Ectodermal cell (in vitro differentiated cells): ENCODE measurements around the gene DPY30.
"Not testable (repeated sequence)": the region's sequence is repeated elsewhere in the genome, so short reads cannot be mapped to it uniquely, and the experiment has no call there.

ENCODE experiments used
- H3K27ac ChIP-seq: 2 replicates; pipeline ENCODE4 v1.7.0; 2013; ENCODE audit warnings: mild to moderate bottlenecking, low read depth, low read length; ENCODE audit not compliant: insufficient read depth, poor library complexity, severe bottlenecking
- H3K27me3 ChIP-seq: 2 replicates; pipeline ENCODE4 v1.7.0; 2013; ENCODE audit warnings: mild to moderate bottlenecking, low read length; ENCODE audit not compliant: insufficient read depth, control insufficient read depth, poor library complexity, severe bottlenecking
- H3K36me3 ChIP-seq: one replicate; pipeline ENCODE4 v1.7.0; 2013; ENCODE audit warnings: low read length; ENCODE audit not compliant: control insufficient read depth, insufficient read depth
- H3K4me1 ChIP-seq: one replicate; pipeline ENCODE4 v1.7.0; 2013; ENCODE audit warnings: low read length; ENCODE audit not compliant: control insufficient read depth, insufficient read depth
- H3K4me3 ChIP-seq: 2 replicates; pipeline ENCODE4 v1.7.0; 2013; ENCODE audit warnings: low read depth, low read length, control low read depth; ENCODE audit not compliant: insufficient read depth
- H3K9me3 ChIP-seq: 2 replicates; pipeline ENCODE4 v1.7.0; 2013; ENCODE audit warnings: mild to moderate bottlenecking, low read length, moderate library complexity; ENCODE audit not compliant: control insufficient read depth
- WGBS, 2 experiments: methylation state at CpG; one replicate each; pipeline ENCODE4 v1.1.7; 2013; ENCODE audit warnings: missing lambda C conversion rate in 2 of 2; 5-methylcytosine and 5-hydroxymethylcytosine counted together

The DPY30 gene

DNA sequence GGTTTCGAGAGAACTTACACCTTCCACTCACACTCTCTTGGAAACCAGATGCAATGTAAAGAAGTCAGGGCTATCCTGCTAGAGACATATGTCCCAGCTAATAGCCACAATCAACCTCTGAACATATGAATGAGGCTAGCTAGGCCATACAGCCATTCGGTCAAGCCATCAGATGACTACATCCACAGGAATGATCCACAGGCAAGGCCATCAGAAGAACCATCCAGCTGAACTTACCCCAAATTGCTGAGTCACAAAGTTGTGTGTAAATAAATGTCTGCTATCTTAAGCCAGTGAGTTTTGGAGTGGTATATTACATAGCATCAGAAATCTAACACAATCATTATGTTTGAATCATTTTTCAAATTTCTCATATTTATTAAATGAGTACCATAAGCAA lies 18.5 kb upstream of the DPY30 start:
- WGBS, 2 experiments: 93 to 98% methylated on average over 2 of the region's 2 CpGs
- Histone ChIP-seq H3K27ac (no peak overlapping the region), H3K9me3 (no peaks in the 10 kb centered on the region), H3K4me1 (no peaks in the 10 kb centered on the region), H3K36me3 (no peaks in the 10 kb centered on the region), H3K27me3 (no peaks in the 10 kb centered on the region), H3K4me3 (no peak overlapping the region)

DNA sequence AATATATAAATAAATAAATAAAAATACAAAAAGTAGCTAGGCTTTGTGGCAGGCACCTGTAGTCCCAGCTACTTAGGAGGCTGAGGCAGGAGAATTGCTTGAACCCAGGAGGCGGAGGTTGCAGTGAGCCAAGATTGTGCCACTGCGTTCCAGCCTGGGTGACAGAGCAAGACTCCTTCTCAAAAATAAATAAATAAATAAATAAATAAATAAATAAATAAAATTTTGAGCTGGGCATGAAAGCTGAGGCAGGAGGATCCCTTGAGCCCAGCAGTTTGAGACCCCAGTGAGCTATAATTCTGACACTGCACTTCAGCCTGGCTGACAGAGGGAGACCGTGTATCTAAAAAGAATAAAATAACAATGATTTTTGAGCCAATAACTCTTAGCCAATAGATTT lies 15.0 kb upstream of the DPY30 start:
- H3K27ac ChIP-seq, H3K4me3 ChIP-seq, H3K4me1 ChIP-seq, H3K9me3 ChIP-seq, H3K36me3 ChIP-seq, H3K27me3 ChIP-seq: not testable (repeated sequence)
- 86 to 100% methylated on average over 1 to 2 of the region's 3 CpGs for WGBS, 2 experiments

DNA sequence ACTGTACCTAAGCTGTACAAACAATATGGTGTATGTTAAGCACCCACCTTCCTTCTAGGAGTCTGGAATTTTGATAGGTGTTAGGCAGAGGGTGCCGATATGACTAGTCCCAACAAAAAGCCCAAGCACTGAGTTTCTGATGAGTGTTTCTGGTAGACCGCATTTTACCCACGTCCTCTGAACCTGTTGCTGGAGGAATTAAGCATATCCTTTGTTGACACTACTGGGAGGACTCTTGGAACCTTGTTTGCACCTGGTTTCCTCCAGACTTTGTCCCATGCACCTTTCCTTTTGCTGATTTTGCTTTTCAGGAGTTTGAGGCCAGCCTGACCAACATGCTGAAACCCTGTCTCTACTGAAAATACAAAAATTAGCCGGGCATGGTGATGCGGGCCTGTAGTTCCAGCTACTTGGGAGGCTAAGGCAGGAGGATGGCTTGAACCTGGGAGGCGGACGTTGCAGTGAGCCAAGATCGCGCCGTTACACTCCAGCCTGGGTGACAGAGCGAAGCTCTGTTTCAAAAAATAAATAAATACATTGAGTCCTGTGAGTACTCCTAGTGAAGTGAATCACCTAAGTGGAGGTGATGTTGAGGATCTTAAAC lies 12.3 kb upstream of the DPY30 start:
- Histone ChIP-seq H3K4me1 (no peaks in the 10 kb centered on the region), H3K27me3 (no peaks in the 10 kb centered on the region), H3K36me3 (no peaks in the 10 kb centered on the region), H3K4me3 (no peak overlapping the region), H3K9me3 (no peaks in the 10 kb centered on the region), H3K27ac (no peak overlapping the region)
- 89 to 94% methylated on average over 11 of the region's 11 CpGs for WGBS, 2 experiments

DNA sequence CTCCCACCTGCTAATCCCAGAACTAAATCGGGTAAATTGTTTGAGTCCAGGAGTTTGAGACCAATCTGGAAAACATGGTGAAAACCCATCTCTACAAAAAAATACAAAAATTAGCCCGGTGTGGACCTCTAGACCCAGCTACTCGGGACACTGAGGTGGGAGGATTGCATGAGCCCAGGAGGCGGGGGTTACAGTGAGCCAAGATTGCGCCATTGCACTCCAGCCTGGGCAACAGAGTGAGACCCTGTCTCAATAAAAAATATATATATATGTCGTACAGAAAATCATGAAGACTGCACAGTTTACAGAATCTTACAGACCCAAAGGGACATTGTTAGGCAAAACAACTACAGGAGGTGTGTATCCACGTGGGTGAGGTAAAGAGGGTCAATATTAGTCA lies 4.0 kb upstream of the DPY30 start:
- H3K36me3 ChIP-seq: no peaks in the 10 kb centered on the region
- no peaks in the 10 kb centered on the region for H3K9me3 ChIP-seq
- peaks cover 2% of the 10 kb centered on the region for H3K4me1 ChIP-seq
- no peak overlapping the region for H3K27ac ChIP-seq
- H3K27me3 ChIP-seq: no peaks in the 10 kb centered on the region
- WGBS, 2 experiments: 87 to 88% methylated on average over 6 to 7 of the region's 7 CpGs
- no peak overlapping the region for H3K4me3 ChIP-seq

DNA sequence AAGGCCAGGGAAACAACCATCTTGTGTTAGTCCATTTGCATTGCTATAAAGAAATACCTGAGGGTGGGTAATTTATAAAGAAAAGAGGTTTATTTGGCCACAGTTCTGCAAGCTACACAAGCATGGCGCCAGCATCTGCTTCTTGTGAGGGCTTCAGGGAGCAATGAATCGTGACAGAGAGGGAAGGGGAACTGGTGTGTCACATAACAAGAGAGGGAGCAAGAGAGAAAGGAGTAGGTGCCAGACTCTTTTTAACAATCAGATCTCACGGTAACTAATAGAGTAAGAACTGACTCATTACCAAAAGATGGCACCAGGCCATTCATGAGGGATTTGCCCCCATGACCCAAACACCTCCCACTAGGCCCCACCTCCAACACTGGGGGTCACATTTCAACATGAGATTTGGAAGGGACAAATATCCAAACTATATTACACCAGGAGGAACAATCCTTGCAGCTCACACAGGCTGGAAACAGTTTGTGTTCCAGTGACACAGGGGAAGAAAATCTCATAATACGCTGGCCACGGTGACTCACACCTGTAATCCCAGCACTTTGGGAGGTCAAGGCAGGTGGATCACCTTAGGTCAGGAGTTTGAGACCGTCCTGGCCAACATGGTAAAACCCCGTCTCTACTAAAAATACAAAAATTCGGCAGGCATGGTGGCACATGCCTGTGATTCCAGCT lies 5.3 kb downstream of the DPY30 start:
- H3K4me1 ChIP-seq, H3K9me3 ChIP-seq, H3K27me3 ChIP-seq, H3K4me3 ChIP-seq, H3K36me3 ChIP-seq, H3K27ac ChIP-seq: not testable (repeated sequence)
- WGBS, 2 experiments: 92 to 94% methylated on average over 8 of the region's 8 CpGs

DNA sequence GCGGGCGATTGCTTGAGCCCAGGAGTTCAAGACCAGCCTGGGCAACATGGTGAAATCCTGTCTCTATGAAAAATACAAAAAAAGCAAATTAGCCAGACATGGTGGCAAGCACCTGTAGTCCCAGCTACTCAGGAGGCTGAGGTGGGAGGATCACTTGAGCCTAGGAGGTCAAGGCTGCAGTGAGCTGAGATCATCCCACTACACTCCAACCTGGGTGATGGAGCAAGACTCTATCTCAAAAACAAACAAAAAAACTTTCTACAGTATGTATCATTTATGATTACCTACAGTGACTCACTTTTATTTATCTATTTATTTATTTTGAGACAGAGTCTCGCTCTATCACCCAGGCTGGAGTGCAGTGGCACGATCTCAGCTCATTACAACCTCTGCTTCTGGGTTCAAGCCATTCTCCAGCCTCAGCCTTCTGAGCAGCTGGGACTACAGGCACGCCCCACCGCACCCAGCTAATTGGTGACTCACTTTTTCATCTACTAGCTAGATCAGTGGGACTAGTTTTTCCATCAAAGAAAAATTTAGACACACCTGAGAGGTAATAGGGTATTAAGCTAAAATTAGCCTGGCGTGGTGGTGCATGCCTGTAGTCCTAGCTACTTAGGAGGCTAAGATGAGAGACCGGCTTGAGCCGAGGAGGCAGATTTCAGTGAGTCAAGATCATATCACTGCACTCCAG lies 20.7 kb downstream of the DPY30 start:
- not testable (repeated sequence) for H3K9me3 ChIP-seq, H3K27me3 ChIP-seq, H3K27ac ChIP-seq, H3K4me1 ChIP-seq, H3K4me3 ChIP-seq
- WGBS, 2 experiments: 96 to 97% methylated on average over 9 of the region's 9 CpGs
- H3K36me3 ChIP-seq: peaks cover 19% of the 10 kb centered on the region

DNA sequence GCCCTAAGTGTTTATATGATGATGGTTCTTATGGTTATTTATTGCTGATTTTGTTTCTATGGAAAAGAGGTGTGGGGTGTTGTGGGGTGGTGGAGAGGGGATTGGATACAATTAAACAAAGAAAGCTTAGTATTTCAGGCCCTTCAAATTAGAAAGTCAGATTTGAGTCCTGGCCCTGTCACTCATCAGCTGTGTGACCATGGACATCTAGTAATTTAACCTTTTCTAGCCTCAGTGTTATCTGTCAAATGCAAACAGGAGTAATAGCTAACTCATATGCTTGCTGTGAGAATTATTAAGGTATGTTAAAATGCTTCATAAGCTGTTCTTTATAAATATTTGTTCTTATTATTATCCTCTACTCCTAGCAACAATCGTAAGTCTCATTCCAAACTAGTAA lies 26.7 kb downstream of the DPY30 start:
- H3K4me1 ChIP-seq: peaks cover 6% of the 10 kb centered on the region
- H3K27me3 ChIP-seq: no peaks in the 10 kb centered on the region
- no peak overlapping the region for H3K27ac ChIP-seq
- no peak overlapping the region for H3K4me3 ChIP-seq
- WGBS, 2 experiments: 83 to 100% methylated on average over 1 of the region's 1 CpG
- no peaks in the 10 kb centered on the region for H3K36me3 ChIP-seq
- H3K9me3 ChIP-seq: no peaks in the 10 kb centered on the region

DNA sequence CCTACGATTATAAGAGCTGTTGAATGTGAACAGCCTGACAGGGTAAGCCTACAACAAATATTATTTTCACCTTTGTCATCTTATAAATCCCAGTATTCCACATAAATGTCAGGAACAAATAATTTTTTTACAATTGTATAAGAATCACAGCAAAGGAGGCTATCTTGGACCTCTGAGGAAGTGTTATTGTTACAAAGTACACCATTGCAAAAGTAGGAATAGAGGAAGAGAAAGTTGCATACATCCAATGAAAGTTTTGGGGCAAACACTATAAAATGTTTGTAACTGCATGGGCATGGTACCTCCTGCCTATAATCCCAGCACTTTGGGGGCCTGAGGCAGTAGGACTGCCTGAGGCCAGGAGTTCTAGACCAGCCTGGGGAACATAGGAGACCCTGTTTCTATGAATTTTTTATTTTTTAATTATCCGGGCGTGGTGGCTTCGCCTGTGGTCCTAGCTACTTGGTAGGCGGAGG lies 28.1 kb downstream of the DPY30 start:
- no peaks in the 10 kb centered on the region for H3K36me3 ChIP-seq
- peak overlapping the region; percentile 61 for H3K4me3 ChIP-seq
- WGBS, 2 experiments: 81 to 83% methylated on average over 5 of the region's 5 CpGs
- H3K27me3 ChIP-seq: no peaks in the 10 kb centered on the region
- H3K27ac ChIP-seq: peak overlapping the region; percentile 92
- peaks cover 6% of the 10 kb centered on the region for H3K4me1 ChIP-seq
- no peaks in the 10 kb centered on the region for H3K9me3 ChIP-seq

DNA sequence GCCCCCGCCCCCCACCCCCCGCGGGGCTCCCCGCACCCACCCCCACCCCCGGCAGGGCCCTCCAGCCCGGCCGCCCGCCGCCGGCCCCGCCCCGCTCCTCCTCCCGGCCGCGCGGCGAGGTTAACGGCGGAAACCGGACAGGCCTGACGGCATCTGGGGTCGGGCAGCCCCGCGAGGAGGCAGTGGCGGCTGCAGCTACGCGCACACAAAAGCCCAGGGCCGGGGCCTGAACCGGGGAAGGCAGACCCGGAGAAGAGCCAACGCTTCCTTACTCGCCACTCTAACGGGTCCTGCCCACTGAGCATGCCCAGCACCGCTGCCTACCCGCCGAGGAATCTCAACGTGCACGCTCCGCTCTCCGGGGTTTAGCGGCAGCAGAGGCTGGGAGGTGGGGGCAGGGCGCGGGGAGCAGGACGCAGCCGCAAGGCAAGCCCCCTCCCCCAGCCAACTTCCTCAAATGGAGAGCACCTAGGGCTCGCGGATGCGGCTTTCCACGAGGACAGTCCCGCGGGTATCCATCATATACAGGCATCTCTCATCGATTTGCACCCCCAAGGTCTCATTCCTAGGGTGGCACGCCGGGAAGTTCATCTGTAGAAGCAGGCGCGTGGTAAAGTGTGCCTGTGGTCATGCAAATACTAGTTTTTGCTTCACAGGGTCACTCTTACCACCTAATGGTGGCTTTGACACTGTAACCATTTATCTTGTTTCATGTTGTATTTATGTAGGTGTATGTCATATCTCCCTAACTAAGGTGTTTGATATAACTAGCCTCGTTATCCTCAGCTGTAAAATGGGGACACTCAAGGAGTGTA lies 28.7 kb downstream of the DPY30 start, which contains the start of gene MEMO1:
Gene MEMO1 (minus strand): TSS at position 339 of the 815 bp plus-strand sequence. CDS start 761 bp downstream, outside the sequence.
- peak within 1 kb of the TSS; percentile 68 for H3K4me3 ChIP-seq
- no peaks in the 10 kb centered on the region for H3K27me3 ChIP-seq
- H3K36me3 ChIP-seq: no peaks in the 10 kb centered on the region
- H3K4me1 ChIP-seq: peaks cover 6% of the 10 kb centered on the region
- peak within 1 kb of the TSS; percentile 92 for H3K27ac ChIP-seq
- no peaks in the 10 kb centered on the region for H3K9me3 ChIP-seq
- WGBS, 2 experiments: 0 to 1% methylated on average over 52 to 55 of the region's 57 CpGs

DNA sequence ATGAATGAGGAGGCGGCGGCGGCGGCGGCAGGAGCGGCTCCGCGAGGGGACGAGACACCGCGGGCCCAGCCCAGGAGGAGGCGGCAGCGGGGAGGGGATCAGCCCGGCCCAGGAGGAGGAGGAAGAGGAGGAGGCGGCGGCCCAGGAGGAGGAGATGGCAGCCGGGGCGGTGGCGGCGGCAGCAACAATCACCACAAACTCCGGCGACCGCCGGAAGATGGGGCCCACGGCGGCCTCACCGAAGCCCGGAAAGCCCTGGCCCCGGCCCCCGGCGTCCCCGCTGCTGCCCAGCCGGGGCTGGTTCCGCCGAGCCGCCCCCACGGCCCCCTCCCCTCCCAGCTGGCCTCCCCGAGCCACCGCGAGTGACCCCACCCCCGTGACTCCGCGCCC lies 29.3 kb downstream of the DPY30 start:
- H3K4me1 ChIP-seq, H3K27me3 ChIP-seq, H3K9me3 ChIP-seq, H3K36me3 ChIP-seq: not testable (repeated sequence)
- H3K27ac ChIP-seq: peak overlapping the region; percentile 55
- 0 to 1% methylated on average over 23 to 25 of the region's 43 CpGs for WGBS, 2 experiments
- H3K4me3 ChIP-seq: peak overlapping the region; percentile 68
